SIG-M5 treated with dmso at 0.1 percent for 504 hours (cell line): Measurements from ENCODE around the gene GK.
"Not testable (repeated sequence)": the region's sequence is repeated elsewhere in the genome, so short reads cannot be mapped to it uniquely, and the experiment has no call there.

Experiments used
- DNase-seq: peaks from one replicate; lab custom pipeline; 2025; ENCODE audit not compliant: unreplicated experiment; lab: John Stamatoyannopoulos, UW

Gene GK

GRCh38 chrX:30693999-30694650 is 40.9 kb downstream of the GK start:
- DNase-seq: no peak

- no peak for DNase-seq
Measured at GRCh38 chrX:30702736-30703135, 49.5 kb downstream of the GK start.

GRCh38 chrX:30706216-30706775 is 53.1 kb downstream of the GK start:
- no peak for DNase-seq

- DNase-seq: no peak
Measured at GRCh38 chrX:30712214-30712613, 59.0 kb downstream of the GK start.

- DNase-seq: peak; percentile 53
Measured at GRCh38 chrX:30713061-30713525, 59.9 kb downstream of the GK start.

GRCh38 chrX:30714138-30714537 is 60.9 kb downstream of the GK start:
- no peak for DNase-seq

- DNase-seq: no peak
Measured at GRCh38 chrX:30715976-30716375, 62.8 kb downstream of the GK start.

GRCh38 chrX:30733852-30734660 is 80.8 kb downstream of the GK start:
- DNase-seq: no peak

- no peak for DNase-seq
Measured at GRCh38 chrX:30734782-30735181, 81.6 kb downstream of the GK start.

GRCh38 chrX:30735839-30736238 is 82.6 kb downstream of the GK start:
- DNase-seq: peak; percentile 67

- DNase-seq: no peak
Measured at GRCh38 chrX:30741545-30741944, 88.3 kb downstream of the GK start.

- no peak for DNase-seq
Measured at GRCh38 chrX:30748342-30748960, 95.2 kb downstream of the GK start.

- no peak for DNase-seq
Measured at GRCh38 chrX:30751497-30751896, 98.3 kb downstream of the GK start.

- DNase-seq: no peak
Measured at GRCh38 chrX:30762755-30763154, 109.5 kb downstream of the GK start.

- not testable (repeated sequence) for DNase-seq
Measured at GRCh38 chrX:30773764-30774163, 120.5 kb downstream of the GK start.

- no peak for DNase-seq
Measured at GRCh38 chrX:30777575-30777974, 124.4 kb downstream of the GK start.

- no peak for DNase-seq
Measured at GRCh38 chrX:30779453-30780030, 126.3 kb downstream of the GK start.
